HG02870 (cell line): ENCODE results near the gene HMX1.

Source experiments
- ATAC-seq: cut with Tn5 transposase; IDR thresholded peaks from one replicate; pipeline ENCODE4 v1.9.1; 2021; ENCODE audit warnings: mild to moderate bottlenecking, moderate library complexity; ENCODE audit not compliant: unreplicated experiment

The HMX1 gene

DNA sequence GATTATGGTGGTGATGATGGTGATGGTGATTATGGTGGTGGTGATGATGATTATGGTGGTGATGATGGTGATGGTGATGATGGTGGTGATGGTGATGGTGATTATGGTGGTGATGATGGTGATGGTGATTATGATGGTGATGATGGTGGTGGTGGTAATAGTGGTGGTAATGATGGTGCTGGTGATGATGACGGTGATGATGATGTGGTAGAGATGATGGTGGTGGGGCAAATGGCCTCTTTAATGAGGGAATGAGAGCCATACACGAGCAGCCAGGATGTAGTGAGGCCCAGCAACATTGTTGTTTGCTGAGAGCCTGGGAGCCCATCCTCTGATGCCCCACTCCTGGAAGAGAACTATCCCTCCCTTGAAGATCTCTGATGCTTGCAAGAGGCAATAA, 29.0 kb downstream of the HMX1 start:
- ATAC-seq = no peak

DNA sequence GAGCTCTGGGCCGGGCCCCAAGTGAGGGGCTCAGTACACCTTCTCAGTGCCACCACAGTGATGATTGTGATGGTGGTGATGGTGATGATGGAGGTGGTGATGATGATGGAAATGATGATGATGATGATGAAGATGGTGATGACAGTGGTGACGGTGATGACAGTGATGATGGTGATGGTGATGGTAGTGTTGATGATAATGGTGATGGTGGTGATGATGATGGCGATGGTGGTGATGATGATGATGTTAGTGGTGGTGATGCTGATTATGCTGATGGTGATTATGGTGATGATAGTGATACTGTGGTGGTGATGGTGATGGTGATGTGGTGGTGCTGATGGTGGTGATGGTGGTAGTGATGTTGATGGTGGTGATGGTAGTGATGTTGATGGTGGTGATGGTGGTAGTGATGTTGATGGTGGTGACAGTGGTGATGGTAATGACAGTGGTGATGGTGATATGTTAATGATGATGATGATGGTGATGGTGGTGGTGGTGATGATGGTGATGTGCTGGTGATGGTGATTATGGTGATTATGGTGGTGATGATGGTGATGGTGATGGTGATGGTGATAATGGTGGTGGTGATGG, 29.9 kb downstream of the HMX1 start:
- no peak for ATAC-seq

DNA sequence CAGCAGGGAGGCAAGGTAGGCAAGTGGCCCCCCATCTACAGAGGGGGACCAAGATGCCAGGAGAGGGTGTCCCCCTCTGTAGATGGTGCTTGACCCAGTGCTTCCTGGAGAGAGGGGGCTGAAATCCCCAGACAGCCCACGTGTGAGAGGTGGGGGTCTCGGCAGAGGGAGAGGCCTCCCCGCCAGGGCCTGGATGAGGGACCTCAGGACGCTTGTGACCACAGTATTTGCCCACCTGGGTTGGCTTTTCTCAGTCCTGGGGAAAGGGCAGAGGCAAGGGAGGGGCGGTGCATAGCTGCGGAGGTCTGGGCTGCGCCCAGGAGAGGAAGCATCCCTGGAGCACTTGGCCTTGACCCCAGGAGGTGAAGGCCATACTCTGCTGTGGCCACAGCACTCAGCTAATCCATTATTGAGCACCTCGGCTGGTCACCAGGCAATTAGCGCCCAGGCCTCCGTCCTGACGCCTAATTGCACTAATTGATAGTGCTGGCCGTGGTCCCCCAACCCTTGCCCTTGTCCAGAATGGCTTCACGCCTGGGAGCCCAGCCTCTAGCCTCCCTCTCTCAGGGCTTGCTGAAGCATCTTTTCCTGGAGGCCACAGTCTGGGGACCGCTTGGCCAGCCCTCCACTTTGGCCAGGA, 30.7 kb downstream of the HMX1 start:
- ATAC-seq = no peak

DNA sequence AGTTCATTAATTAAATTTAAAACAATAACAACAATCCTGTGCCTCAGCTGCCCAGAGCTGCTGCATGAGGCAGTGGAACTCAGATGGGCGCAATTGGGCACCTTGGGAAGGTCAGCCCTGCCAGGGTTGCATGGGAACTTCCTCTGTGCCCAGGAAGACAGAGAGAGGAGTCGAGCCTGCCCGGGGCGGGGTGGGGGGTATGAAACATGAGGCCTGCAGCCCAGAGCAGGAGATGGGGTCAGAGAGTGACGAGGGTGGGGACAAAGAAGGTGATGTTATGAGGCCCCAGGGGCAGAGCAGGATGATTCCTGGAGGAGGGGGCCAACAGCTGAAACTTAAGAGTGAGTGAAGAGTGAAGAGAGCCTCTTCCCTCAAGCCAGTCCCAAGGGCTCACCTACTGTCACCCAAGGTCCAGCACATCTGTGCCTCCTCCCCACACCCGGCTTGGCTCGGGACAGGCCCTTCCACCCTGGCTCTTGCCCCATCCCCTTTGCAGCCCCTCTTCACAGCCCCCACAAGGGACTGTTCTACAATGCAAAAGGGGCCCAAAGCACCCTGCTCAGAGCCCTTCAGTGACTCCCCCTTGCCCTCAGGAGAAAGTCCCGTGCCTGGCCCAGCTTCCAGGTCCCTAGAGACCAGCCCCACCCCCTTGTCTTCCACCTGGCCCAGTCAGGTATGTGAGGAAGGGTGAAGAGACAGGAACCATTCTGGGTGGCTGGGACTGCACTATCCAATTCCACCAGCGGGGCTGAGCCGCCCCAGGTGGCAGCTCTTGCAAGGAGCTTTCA, 31.4 kb downstream of the HMX1 start:
- ATAC-seq = no peak

DNA sequence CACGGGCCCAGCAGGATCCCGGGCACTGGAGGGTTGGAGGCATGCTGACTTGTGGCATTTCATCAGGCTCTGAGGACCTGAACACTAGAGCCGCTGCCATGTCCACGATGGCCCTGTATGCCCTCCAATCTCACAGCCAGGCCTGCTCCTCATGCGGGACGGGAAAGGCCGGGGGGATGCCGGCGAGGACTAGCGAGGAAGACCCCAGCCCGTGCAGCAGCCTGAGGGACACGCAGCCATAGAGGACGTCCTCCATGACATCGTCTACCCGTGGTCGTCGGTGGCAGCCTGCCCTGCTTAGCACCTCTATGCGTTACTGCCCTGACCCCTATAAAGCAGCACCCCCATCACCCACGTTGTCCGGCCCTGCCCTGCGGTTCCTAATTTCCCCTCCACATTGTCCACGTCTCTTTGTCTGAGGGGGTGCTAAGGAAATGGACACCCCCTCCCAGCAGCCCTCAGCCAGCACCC, 32.6 kb downstream of the HMX1 start:
- ATAC-seq = no peak

DNA sequence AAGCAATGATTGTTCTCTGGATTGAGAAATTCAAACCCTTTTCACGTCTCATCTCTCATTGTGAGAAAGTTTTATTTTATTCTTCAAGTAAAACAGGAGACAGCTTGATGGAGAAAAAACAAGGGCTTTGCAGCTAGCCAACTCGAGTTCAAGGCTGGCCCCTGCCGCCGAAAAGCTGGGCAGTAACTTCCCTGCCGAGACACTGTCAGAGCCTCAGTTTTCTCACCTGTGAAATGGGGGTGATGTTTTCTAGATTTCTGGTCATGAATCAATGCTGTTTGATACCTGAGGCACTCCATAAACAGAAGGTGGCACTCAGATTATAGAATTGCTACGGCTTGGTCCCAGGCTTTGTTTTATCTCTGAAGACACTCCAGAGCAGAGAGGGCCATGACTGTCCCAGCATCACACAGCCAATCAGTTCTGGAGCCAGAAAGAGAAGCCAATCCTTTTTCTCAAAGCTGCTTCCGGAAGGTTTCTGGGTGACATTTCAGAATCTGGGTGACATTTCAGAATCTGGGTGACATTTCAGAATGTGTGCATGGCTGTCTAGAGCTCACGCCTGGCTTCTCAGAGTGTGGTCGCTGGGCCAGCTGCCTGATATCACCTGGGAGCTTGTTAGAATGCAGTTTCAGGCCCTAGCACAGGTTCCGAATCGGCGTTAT, 33.2 kb downstream of the HMX1 start:
- no peak for ATAC-seq

DNA sequence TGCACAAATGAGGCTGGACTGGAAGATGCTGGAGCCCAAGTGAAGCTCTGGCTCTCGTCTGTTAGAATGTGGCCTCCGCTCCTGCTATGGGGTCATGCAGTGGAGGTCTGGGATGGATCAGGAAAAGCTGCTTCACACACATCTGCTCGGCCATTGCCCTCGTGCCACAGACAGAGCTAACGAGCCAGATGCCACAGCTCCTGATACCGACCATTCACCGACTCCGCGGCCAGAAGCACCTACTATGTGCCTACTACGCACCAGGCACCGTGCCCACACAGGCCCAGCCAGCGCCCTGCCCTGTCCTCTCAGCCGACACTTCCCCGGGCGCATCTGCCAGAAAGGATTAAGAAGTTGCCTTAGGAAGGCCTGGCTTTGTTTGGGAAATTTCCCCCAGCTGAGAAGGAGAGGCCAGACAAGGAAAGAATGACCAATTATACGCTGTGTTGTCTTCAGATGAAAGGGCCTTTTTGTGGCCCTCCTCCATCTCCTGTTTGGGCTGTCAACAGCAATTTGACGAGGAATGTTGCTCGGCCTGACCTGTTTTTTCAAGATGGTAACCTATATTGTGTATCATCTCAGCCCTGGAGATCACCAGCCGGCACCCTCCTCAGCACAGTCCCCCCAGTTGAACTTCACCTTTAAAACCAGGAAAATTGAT, 34.3 kb downstream of the HMX1 start:
- no peak for ATAC-seq

DNA sequence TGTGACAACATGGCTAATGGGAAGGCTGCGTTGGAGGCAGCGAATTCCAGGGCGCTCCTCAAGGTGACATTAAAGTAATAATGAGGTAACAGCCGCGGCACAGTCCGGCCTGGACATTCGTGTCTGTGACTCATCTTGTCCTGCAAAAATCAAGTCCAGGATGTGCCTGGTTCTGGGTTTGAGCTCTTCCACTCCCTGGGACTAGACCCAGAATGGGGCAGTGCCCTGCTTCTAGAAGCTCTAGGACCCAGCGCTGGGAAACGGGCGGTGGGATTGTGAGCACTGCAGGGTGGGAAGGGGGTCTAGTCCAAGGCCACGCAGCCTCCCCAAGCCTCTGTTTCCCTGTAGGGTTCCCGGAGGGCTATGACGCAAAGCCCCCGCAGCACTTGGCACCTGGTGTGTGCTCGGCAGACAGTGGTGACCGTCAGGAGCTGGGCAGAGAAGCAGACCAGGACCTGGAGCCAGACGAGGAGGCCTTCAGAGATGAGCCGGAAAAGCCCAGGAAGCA, 34.9 kb downstream of the HMX1 start:
- ATAC-seq = no peak

DNA sequence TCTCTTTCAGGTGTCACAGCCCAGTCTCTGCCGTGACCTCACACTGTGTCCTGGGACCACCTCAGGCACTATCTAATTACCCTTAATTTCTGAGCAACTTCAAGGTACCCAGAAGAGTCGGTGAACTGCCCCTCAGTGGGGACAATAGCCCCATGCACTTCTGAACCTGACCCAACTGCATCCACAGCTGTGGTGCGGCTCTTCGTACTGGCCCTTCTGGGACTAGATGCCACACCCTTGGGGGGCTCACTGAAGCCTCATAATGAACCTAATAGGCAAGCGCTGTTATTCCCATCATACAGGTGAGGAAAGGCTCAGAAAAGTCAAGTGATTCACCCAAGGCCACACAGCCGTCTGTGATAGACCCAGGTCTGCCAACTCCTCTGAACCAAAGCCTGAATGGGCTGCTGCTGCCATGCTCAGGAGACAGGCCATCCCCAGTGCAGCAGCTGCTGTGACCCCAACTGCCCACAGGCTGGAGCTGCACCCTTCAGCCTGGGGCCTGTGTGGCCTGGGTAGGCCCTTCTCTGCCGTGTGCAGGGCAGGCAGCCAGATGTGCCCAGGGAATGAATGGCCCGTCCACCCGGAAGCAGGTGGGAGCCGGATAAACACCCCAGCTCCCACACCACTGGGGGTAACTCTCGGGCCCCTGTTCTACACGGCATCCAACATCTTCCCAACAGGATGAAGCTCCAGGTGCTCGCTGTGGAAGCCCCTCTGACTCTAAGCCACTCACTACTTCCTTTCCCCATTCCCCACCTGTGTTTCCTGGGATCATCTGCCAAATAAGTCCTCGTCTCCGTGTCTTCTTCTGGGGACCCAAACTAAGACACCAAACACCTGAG, 35.9 kb downstream of the HMX1 start:
- no peak for ATAC-seq

DNA sequence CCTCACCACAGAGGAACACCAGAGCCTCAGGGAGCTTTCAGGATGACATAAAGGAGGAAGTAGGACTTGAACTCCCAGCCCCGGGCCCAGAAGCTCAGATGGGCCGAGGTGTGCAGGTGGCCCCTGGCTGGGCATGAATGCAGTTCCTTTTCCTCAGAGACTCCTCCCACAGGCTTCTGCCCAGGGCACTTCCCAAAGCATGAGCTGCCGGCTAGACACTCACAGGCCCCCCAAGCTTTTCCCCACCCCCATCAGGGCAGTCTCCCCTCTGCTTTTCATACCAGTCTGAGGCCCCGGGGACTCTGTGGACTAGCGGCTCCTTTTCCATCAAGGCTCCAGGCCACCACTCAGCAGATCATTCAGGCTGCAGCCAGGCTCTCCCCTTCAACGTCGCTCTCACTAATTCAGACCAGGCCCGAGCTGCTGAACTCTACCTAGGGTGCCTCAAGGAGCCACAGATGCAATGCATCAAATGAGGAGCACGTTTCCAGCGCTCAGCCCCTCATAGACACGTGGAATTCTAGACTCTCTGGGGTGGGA, 36.9 kb downstream of the HMX1 start:
- ATAC-seq = no peak

DNA sequence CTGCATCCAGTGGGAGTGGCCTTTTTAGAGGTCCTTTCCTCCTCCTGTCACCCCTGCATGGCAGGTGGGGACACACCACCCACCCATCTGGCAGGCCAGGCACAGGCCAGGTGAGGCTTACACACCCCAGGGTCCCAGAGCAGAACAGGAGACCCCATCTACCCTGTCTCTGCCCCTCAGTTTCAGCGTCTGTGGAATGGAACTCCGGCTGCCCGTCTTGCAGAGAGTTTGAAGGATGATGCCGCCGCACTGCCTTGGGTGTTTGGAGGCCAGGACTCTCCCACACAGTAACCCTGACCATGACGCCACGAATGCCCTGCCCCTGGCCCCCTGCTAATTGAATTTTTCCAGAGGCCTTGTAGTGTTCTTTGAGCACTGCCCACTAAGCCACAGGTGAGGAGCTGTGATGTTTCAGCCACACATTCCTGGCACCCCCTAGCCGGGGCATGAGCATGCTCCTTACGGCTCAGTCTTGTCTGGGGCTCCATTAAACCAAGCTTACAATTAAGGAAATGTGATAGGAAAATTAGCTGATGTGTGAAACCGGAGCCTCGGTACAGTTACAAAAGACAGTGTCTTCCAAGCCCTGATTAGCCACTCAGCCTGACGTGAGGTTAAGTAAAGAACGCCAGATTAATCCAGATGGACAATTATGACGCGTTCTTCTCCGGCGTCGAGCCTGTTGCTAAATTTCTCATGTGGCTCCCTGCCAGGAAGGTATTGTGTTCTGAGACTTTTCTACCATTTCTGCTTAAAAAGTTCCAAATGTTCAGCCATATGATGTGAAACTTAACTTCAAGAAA, 39.3 kb downstream of the HMX1 start:
- ATAC-seq = no peak

DNA sequence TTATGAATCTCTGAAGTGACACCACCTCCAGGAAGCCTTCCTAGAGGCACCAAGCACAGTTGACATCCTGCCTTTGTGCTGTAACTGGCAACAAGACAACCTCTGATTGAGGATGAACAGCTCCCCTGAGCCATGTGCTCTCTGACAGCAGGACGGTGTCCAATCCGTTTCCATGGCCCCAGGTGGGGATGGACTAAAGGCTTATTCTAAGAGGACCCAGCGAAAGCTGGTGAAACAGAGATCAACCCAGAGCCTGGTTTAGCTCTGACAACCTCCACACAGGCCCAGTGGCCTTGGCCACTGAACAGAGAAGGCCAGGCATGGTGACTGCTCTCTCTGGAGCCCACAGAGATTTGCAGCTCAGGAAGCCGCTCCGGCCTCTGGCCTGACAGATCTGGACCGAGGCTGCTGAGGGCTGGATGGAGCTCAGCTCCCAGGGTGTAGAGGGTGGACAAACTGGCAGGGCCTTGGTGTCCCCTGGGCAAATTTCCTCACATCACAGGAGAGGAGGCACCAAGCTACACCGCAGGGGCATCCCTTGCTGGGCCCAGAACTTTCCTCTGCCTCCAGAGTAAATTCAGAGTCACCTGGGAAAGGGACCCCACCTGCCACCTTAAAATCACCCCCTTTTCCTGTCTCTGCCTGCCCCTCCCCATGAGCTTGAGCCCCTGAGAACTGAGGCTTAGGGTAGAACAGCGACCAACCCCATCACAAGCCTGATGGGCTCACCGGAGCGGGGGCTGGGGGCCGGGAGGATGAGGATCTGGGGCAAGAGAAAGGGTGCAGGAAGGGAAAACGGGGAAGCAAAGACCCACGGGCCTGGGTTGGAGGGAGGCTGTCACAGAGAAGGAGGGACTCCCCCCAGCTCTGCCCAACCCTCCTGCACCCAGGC, 40.2 kb downstream of the HMX1 start:
- no peak for ATAC-seq

DNA sequence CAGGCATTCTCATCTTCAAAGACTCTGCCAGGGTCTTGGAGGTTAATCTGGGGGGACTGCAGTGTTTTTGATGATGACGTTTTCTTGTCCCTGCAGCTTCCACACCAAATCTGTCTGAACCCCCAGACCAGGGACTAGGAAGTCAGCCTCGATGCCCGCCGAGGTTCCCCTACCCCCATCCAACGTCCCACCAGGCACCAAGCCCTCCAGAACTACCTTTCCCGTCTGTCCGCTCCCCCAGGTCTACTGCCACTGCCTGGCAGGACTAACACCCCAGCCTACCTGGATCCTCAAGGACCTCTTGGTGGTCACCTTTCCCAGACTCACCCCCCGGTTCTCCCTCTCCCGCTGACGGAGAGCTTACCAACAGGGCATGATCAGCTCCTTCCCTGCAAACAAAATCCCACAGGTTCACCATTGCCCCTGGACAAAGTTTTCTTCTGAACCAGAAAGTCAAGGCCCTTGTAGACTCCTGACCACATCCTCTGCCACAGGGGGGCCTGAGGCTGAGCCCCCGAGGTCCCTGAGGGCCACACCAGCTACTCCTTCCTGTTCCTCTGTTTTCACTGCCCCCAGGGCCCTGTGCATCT, 40.9 kb downstream of the HMX1 start:
- no peak for ATAC-seq

DNA sequence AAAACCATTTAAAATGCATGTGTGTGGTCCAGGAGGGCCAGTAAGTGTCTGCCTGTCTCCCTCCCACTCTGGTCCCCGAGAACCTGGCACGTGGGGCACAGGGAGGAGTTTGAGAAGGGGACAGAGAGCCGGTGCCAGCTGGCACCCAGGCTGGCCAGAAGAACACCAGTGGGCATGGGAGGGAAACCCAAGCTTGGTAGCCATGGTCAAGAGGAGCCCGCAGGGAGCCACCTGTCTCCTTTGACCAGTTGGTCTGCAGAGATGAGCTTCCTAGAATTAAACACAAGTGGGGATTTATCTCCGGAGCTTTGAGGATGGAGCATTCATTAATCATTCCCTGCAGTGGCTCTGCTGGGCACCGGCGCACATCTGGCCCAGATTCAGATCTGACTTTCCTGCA, 41.6 kb downstream of the HMX1 start:
- no peak for ATAC-seq

DNA sequence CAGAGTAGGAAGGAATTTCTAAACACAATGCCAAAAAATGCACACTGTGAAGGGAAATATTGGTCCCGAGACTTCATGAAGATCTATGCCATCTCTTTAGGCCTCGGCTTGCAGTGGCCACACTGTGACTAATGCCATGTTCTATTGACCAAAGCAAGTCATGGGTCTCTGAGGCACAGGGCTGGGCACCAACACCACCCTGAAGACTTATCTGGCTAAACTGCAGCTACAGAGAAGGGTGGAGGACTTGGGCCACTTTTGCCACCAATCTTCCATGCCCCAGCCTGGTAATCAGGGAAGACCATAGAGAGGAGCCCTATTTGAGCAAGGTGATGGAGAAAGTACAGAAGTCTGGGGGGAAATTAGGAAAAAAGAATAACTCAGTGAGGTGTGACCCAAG, 42.1 kb downstream of the HMX1 start:
- ATAC-seq = no peak

DNA sequence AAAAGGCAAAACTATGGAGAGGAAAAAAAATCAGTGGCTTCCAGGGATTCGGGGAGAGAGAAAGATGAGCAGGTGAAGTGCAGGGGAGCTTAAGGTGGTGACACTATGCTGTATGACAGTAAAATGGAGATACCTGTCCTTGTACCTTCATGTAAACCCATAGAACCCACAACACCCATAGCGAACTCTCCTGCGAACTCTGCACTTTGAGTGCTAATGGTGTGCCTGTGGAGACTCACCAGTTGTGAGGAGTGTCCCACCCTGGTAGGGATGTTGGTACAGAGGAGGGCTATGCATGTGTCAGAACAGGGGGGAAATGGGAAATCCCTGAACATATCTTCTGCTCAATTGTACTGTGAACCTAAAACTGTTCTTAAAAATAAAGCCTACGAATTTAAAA, 42.8 kb downstream of the HMX1 start:
- no peak for ATAC-seq

DNA sequence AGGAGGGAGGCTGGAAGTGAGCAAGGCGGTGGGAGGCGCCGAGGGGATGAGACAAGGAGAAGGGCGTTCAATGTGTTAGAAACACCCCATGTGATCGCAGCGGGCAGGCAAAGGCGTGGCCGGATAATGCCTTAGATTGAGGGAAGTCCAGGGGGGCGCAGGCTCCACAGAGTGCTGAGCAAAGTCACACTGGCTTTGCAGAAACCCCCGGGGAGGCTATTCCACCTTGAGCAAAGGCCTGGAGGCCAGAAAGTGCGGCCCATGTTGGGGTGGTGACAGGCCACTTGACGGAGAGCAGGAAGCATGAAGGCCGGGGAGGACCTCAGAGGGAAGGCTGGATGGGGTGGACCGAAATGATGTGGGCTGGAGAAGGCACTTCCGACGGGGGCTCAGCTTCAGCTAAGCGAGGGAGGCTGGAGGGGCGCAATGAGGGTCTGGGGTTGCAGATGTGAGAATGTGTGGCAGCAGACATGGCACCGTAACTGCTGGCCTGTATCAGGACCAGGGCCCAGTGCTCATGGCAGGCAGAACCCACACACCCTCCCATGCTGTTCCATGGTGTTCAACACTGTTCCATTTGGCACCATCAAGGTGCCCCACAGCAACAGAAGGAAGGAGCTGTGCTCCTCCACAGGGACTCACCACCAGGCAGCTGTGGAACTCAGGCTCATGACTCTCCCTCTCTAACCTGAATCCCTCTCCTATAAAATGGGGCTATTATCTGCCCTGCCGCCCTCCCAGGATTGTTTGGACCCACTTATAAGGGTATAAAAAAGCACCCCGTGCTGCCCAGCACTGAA, 50.3 kb downstream of the HMX1 start:
- no peak for ATAC-seq
